GM19099 (cell line): ENCODE data around the gene MDFI.
A peak's percentile ranks its signal among the peaks of the same experiment; 100 is the strongest.

Experiments used
- POLR2A ChIP-seq: IDR thresholded peaks from 3 replicates; pipeline ENCODE4 v1.6.1; 2011; ENCODE audit warnings: low read depth; ENCODE audit not compliant: insufficient read length; ENCODE audit errors: extremely low read depth

MDFI gene

GRCh38 chr6:41691426-41692079 is 53.3 kb downstream of the MDFI start:
- no peak for TF ChIP-seq POLR2A

GRCh38 chr6:41692080-41692675 is 53.9 kb downstream of the MDFI start:
- TF ChIP-seq POLR2A, result no peak

- no peak for TF ChIP-seq POLR2A
These were observed 54.5 kb downstream of the MDFI start for GRCh38 chr6:41692730-41693129.

GRCh38 chr6:41693281-41694240 is 55.3 kb downstream of the MDFI start:
- TF ChIP-seq POLR2A, result peak; percentile 12

GRCh38 chr6:41694815-41695526 is 56.7 kb downstream of the MDFI start:
- TF ChIP-seq POLR2A, result no peak

GRCh38 chr6:41695825-41696224 is 57.6 kb downstream of the MDFI start:
- TF ChIP-seq POLR2A, result no peak

GRCh38 chr6:41696788-41697187 is 58.5 kb downstream of the MDFI start:
- no peak for TF ChIP-seq POLR2A

- TF ChIP-seq POLR2A, result no peak
These were observed 59.9 kb downstream of the MDFI start for GRCh38 chr6:41697861-41698781.

GRCh38 chr6:41699063-41699462 is 60.8 kb downstream of the MDFI start:
- no peak for TF ChIP-seq POLR2A

GRCh38 chr6:41700463-41701347 is 62.4 kb downstream of the MDFI start:
- TF ChIP-seq POLR2A, result no peak

- no peak for TF ChIP-seq POLR2A
These were observed 63.9 kb downstream of the MDFI start for GRCh38 chr6:41702089-41702745.

- no peak for TF ChIP-seq POLR2A
These were observed 64.7 kb downstream of the MDFI start for GRCh38 chr6:41702771-41703494.
